Muscle of back (tissue), 11 donors: Measurements from ENCODE around the gene DHCR24. TPM values are rescaled to one million over a fixed set of nuclear protein-coding genes. Genes with fewer than 3 reads are reported as not detected.
"Not testable (repeated sequence)": the region's sequence is repeated elsewhere in the genome, so short reads cannot be mapped to it uniquely, and the experiment has no call there.

Experiments
- DNase-seq, 3 donors: peaks; one replicate each; pipeline versions ENCODE4 v3.0.0 to v3.0.0-alpha.2; 2013
- polyA plus RNA-seq, 10 donors: library from polyadenylated mRNA; unstranded; fragments of 120-200 nt; gene quantifications; one replicate each; pipeline ENCODE4 v1.2.1, GENCODE V29; 2013; ENCODE audit not compliant: insufficient read length in 10 of 10

Gene DHCR24
- polyA plus RNA-seq, 10 donors: 16.4 to 47.8 (median 23.9) TPM

DNA sequence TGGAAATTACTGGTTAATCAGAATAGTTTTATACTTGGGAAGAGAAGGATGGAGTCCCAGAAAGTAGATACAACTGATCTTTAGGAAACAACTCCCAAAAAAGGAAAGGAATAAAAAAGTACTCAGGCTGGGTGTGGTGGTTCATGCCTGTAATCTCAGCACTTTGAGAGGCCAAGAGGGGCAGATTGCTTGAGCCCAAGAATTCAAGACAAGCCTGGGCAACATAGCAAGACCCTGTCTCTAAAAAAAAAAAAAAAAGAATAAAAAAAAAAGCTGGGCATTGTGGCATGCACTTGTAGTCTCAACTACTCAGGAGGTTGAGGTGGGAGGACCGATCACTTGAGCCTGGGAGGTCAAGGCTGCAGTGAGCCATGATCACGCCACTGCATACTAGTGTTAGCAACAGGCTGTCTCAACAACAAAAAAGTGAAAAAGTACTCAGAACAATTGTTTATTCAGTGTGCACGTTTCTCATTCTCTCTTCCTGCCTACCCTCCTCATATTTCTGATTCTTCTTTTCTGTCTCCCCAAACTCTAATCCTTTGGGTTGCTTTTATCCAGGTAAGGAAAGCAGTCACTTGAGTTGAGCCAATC is 2.2 kb upstream of the DHCR24 start:
- DNase-seq: no peak

DNA sequence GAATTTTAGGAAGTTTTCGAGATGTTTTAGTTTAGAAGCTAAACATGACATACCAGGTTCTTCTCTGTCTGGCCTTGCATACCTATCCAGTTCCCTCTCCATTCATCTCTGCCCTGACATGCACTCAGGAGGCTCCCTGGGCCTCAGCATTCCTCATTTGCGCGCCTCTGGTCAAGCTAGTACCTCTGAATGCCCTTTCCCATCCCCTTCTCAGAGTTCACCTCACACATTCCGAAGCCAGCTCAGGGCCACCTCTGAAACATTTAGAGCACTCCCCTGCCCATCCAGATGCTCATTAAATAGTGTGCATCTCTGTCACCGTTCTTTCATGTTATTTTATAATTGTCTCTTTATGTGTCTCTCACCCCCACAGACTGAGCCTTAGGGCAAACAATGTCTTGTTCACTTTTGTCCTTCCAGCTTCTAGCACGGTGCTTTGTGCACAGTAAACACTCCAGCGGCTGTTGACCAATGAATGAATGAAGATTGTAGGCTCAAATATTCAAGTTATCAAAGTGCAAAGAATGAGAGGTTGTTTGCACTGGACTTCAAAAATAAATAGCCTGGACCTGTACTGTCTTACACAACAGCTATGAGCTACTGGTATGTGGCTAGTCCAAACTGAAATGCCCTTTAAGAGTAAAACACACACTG is 1.2 kb upstream of the DHCR24 start:
- no peak for DNase-seq

DNA sequence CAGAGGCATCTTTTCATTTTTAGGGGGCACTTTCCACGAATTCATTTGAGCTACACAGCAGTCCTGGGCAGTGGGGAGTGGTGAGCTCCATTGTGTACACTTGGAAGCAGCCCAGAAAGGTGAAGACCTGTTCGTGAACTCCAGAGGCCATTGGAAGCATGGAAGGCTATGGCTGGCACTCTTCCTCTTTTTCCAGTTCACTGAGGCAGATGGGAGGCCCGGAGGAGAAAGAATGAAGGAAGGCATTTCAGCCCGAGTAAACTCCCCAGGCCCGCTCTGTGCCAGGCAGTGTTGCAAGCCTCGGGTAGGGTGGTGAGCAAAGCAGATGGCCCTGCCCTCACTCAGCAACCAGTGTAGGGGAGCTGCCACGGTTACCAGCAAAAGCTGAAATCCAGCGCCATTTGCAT is 673 bp upstream of the DHCR24 start:
- DNase-seq: peak in 1 of 3 donors; percentile 10

GRCh38 chr1:54885807-54886723 is 930 bp downstream of the DHCR24 start:
- peak in 2 of 3 donors; percentile 13 to 37 for DNase-seq

DNA sequence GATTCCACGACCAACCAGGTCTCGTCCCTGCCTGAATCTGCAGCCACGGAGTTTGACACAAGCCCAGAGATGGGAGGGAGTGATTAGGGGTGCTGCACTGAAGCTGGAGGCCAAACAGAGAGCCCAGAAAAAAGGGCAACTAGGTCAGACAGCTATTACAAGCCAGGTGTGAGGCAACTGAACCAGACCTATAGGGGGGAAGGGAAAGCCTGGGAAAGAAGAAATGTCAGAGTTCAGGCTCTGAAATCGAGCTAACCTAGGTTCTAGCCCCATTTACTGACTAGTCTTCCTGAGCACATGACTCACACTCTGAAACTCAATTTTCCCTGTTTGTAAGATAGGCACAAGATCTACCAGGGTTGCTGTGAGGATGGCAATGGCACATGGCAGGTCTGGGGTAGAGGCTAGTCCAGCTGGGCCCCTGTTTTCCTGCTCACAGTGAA is 1.7 kb downstream of the DHCR24 start:
- no peak for DNase-seq

DNA sequence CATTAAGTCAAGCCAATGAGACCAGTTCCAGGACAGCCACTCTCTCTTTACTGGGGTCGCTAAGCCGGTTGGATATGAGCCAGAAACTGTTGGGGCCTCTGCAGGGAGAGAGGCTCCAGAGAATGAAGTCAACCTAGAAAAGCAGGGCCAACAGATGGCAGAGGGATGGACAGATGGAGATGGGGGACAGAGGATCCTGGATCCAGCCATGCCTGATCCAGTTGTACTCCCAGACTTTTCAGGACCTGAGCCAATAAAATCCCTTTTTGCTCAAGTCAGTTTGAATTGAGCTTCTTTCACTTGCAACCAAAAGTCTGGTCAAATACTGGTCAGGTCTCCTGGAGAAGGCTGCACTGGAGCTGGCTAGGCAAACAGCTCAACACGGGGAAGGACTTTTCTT is 2.2 kb downstream of the DHCR24 start:
- DNase-seq: no peak

DNA sequence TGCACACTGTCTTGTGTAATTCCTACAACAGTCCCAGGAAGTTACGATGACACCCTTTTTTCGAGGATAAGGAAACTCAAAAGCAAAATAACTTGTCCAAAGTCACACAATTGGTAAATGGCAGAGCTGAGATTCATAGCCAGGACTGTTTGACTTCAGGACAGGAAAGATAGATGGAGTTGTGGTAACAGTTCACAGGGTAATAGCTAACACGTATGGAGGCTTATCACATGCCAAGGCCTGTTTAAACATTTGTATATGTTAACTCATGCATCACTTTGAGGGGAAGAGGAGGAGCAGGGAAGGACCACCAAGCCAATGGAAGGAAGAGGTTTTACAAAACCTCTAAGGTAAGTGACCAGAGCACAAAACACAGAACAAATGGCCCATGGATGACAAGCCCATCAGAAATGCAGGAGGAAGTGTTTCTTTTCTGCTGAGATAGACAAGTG is 2.8 kb downstream of the DHCR24 start:
- no peak for DNase-seq

DNA sequence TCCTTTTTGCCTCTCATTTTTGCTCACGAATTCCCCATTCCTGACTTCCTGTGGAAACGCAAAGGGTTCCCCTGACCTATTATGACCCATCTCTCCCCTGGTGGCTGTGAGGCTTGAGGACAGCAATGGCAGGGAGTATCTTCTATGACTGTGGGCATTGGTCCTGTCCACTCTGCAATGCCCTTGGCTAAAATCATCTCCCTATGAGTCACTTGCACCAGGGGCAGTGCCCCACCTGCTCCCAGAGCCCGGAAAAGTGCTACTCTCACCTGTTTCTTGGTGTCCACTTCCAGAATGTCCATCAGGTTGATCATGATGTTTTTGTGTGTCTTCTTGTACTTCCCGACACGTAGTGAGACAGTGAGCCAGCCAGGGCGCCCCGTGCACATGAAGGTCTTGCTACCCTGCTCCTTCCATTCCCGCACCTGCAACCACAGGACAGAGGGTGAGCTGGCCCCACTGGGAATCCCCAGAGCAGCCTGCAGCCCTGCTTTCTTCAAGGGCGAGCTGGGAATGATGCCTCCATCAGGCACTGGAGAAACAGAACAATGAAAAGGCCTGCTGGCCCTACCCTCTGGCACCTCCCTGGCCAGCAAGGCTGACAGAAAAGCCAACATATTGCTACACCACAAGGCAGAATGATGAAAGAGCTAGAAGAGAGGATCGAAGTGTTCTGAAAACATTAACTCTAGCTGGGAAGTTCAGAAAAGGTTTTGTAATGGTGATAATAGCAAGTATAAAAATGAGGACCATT is 3.5 kb downstream of the DHCR24 start:
- DNase-seq: no peak

- DNase-seq: no peak
These were observed 4.5 kb downstream of the DHCR24 start for GRCh38 chr1:54882519-54882918.

DNA sequence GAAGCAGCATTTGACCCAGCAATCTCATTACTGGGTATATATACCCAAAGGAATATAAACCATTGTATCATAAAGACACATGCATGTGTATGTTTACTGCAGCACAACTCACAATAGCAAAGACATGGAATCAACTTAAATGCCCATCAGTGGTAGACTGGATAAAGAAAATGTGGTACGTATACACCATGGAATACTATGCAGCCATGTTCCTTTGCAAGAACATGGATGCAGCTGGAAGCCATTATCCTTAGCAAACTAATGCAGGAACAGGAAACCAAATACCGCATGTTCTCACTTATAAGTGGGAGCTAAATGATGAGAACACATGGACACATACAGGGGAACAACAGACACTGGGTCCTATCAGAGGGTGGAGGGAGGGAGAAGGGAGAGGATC is 5.4 kb downstream of the DHCR24 start:
- DNase-seq: not testable (repeated sequence)

GRCh38 chr1:54879872-54880271 is 7.1 kb downstream of the DHCR24 start:
- no peak for DNase-seq

DNA sequence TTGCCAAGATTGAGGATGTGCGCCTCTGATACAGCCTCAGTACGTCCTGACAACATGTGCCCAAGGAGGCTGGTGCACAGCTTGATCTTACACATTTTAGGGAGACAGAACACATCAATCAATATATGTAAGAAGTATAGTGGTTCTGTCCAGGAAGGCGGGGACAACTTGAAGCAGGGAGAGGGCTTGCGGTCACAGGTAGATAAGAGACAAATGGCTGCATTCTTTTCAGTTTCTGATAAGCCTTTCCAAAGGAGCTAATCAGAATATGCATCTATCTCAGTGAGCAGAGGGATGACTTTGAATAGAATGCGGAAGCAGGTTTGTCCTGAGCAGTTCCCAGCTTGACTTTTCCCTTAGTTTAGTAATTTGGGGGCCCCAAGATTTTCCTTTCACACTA is 10.2 kb downstream of the DHCR24 start:
- DNase-seq: no peak

DNA sequence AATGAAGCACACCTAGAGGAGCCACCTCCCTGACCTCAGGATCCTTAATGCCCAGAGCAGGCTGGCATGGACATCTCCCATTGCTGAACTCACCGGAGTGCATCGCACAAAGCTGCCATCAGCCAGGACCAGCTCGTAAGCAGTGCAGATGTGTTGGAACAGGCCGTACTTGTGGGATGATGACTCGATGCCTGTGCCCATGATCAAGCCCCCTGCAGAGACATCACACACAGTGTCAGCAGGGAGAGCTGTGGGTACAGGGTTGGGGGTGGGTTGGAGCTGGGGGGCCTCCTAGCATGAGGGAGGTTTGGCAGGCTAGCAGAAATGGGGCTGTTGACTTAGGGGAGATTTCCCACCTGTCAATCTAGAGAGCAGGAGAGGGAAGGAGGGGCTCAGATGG is 12.0 kb downstream of the DHCR24 start:
- no peak for DNase-seq

- DNase-seq: no peak
These were observed 12.7 kb downstream of the DHCR24 start for GRCh38 chr1:54874079-54874830.

DNA sequence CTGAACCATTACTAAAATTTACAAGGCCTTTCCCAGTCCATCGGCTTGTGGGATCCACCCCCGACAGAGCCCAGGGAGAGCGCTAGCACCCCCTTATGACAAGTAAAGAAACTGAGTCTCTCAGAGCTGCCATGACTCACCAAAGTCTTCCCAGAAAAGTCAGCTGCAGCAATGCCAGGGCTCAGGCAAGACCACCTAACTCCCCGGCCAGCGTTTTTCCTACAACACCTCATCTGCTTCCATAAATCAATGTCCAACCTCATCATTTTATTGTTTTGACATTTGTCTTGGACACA is 15.0 kb downstream of the DHCR24 start:
- DNase-seq: no peak

DNA sequence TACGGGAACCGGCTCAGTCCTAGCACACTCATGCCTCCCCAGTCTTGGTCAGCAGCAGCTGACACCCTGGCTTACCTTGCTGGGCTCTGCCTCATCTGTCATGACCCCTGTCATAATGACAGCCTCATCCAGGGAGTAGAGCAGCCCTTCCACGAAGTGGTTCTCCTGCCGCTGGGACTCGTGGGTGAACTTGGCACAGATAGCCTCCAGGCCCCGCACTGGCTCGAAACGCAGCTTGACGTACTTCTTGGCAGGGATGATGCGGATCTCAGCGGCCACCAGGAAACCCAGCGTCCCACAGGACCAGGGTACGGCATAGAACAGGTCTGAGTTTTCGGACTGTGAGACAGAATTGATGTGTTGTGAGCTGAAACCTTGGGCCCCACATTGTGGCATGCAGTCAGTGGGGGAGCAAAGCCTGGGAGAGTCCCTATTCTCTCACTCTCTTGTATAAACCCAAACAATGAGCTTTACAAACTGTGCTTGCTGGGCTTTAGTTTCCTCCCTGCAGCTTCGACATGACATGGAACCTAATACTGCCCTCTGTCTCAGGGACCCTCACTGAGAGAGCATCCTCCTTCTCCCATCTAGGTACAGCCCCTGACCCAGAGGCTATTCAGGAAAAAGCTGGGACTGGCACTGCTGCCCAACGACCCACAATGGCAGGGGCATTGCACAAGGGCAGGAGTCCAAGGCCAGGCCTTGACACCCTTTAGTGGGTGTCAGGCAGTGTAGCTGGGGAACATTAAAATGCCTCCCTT is 15.5 kb downstream of the DHCR24 start:
- DNase-seq: no peak

GRCh38 chr1:54870869-54871268 is 16.1 kb downstream of the DHCR24 start:
- no peak for DNase-seq

GRCh38 chr1:54869173-54869851 is 17.7 kb downstream of the DHCR24 start:
- DNase-seq: no peak

GRCh38 chr1:54867717-54868057 is 19.3 kb downstream of the DHCR24 start:
- no peak for DNase-seq
